Measurements from ENCODE around the gene PLSCR5.

PLSCR5 gene

GRCh38 chr3:146561463-146561862 is 43.7 kb downstream of the PLSCR5 start:
- H3K4me1 Mint-ChIP-seq (ENCODE audit: low read depth): no peaks in the 10 kb centered on the region
- H3K27ac Mint-ChIP-seq: no peak overlapping the region
- no peaks in the 10 kb centered on the region for H3K27me3 Mint-ChIP-seq
- H3K36me3 Mint-ChIP-seq (ENCODE audit: low read depth): no peaks in the 10 kb centered on the region
- no peak overlapping the region for H3K4me3 Mint-ChIP-seq
- H3K9me3 Mint-ChIP-seq: no peaks in the 10 kb centered on the region

- H3K27ac Mint-ChIP-seq: no peak overlapping the region
- no peaks in the 10 kb centered on the region for H3K4me1 Mint-ChIP-seq (ENCODE audit: low read depth)
- H3K36me3 Mint-ChIP-seq (ENCODE audit: low read depth): no peaks in the 10 kb centered on the region
- H3K9me3 Mint-ChIP-seq: no peaks in the 10 kb centered on the region
- no peaks in the 10 kb centered on the region for H3K27me3 Mint-ChIP-seq
- H3K4me3 Mint-ChIP-seq: no peak overlapping the region
Observed at GRCh38 chr3:146560678-146561077, 44.5 kb downstream of the PLSCR5 start.

- Mint-ChIP-seq H3K9me3 (no peaks in the 10 kb centered on the region), H3K36me3 (ENCODE audit: low read depth) (no peaks in the 10 kb centered on the region), H3K4me3 (no peak overlapping the region), H3K4me1 (ENCODE audit: low read depth) (no peaks in the 10 kb centered on the region), H3K27ac (no peak overlapping the region), H3K27me3 (no peaks in the 10 kb centered on the region)
Observed at GRCh38 chr3:146559388-146559787, 45.8 kb downstream of the PLSCR5 start.

GRCh38 chr3:146558781-146559180 is 46.4 kb downstream of the PLSCR5 start:
- Mint-ChIP-seq H3K36me3 (ENCODE audit: low read depth) (no peaks in the 10 kb centered on the region), H3K4me3 (no peak overlapping the region), H3K27ac (no peak overlapping the region), H3K9me3 (no peaks in the 10 kb centered on the region), H3K27me3 (no peaks in the 10 kb centered on the region), H3K4me1 (ENCODE audit: low read depth) (no peaks in the 10 kb centered on the region)

GRCh38 chr3:146557745-146558144 is 47.4 kb downstream of the PLSCR5 start:
- Mint-ChIP-seq H3K27ac (no peak overlapping the region), H3K4me3 (no peak overlapping the region), H3K4me1 (ENCODE audit: low read depth) (no peaks in the 10 kb centered on the region), H3K36me3 (ENCODE audit: low read depth) (no peaks in the 10 kb centered on the region), H3K27me3 (no peaks in the 10 kb centered on the region), H3K9me3 (no peaks in the 10 kb centered on the region)

GRCh38 chr3:146555311-146555710 is 49.8 kb downstream of the PLSCR5 start:
- H3K9me3 Mint-ChIP-seq: no peaks in the 10 kb centered on the region
- no peaks in the 10 kb centered on the region for H3K36me3 Mint-ChIP-seq (ENCODE audit: low read depth)
- H3K27me3 Mint-ChIP-seq: no peaks in the 10 kb centered on the region
- H3K4me1 Mint-ChIP-seq (ENCODE audit: low read depth): peaks cover 12% of the 10 kb centered on the region
- H3K27ac Mint-ChIP-seq: no peak overlapping the region
- H3K4me3 Mint-ChIP-seq: no peak overlapping the region

GRCh38 chr3:146554151-146554760 is 50.9 kb downstream of the PLSCR5 start:
- Mint-ChIP-seq H3K27ac (no peak overlapping the region), H3K4me3 (no peak overlapping the region)

DNA sequence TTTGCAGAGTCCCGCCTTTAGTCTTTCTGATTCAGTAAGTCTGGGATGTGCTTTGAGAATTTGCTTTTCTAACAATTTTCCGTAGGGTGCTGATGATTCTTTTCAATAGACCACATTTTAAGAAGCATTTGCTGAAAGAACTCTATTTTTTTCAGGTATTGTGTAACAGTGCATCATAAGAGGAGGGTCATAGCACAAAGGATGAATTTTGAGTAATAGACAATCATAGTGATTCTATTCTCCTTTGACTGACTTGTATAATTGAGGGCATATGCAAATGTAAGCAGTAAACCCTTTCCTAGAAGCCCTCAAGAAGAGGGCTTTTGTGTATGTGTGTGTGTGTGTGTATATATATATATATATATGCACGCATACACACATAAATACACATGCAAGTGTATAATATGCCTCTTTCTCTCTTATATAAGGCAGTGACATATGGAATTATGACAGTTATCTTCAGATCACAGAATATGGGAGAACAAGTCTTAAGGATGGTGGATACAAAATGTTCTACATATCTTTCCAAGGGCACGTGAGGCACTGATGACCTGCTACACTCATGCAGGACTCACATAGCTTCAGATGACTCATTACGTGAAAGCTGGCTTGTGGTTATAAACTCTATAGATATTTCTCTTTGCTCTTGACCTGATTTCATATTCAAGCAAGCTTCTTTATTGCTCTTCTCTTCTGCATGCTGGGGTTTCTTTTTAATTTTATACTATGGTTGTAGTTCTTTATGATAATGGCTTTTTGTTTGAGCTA is 54.2 kb downstream of the PLSCR5 start:
- Mint-ChIP-seq H3K9me3 (no peaks in the 10 kb centered on the region), H3K4me3 (no peak overlapping the region), H3K36me3 (ENCODE audit: low read depth) (no peaks in the 10 kb centered on the region), H3K4me1 (ENCODE audit: low read depth) (peaks cover 40% of the 10 kb centered on the region), H3K27me3 (no peaks in the 10 kb centered on the region), H3K27ac (no peak overlapping the region)

More at GRCh38 chr3:146554151-146554760, 50.9 kb downstream of the PLSCR5 start:
- Mint-ChIP-seq H3K4me1 (ENCODE audit: low read depth) (peaks cover 20% of the 10 kb centered on the region), H3K9me3 (no peaks in the 10 kb centered on the region), H3K27me3 (no peaks in the 10 kb centered on the region), H3K36me3 (ENCODE audit: low read depth) (no peaks in the 10 kb centered on the region)

GRCh38 chr3:146550070-146550615 is 55.0 kb downstream of the PLSCR5 start:
- Mint-ChIP-seq H3K9me3 (no peaks in the 10 kb centered on the region), H3K4me1 (ENCODE audit: low read depth) (peaks cover 40% of the 10 kb centered on the region), H3K27me3 (no peaks in the 10 kb centered on the region), H3K27ac (peak overlapping the region; percentile 54), H3K36me3 (ENCODE audit: low read depth) (no peaks in the 10 kb centered on the region), H3K4me3 (no peak overlapping the region)

DNA sequence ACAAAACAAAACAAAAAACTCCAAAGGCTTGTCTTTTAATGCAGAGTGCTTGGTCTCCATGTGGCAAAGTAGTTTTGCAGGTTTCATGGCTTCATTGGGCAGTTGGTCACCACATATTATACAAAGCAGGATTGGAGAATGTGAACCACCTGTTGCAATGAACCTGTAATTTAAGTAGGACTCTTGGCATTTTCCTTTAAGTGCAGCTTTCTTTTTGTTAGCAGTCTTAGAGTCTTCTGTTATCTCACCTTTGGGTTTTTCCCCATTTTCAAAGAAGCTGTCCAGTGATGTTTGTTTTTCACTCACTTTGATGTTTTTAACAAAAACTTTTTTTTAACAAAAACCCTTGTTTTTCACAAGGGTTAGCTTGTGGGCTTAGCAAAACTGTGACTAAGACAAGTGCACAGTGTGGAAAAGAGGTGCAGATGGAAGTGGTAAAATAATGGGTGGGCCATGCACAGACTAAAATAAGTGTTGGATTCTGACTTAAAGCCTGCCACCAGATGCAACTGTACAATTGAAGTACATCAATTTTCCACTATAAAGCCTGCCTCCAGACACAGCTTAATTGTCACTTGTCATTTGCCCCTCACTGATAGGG is 57.8 kb downstream of the PLSCR5 start:
- peaks cover 6% of the 10 kb centered on the region for H3K36me3 Mint-ChIP-seq (ENCODE audit: low read depth)
- H3K9me3 Mint-ChIP-seq: no peaks in the 10 kb centered on the region
- H3K4me3 Mint-ChIP-seq: no peak overlapping the region
- H3K27ac Mint-ChIP-seq: no peak overlapping the region
- H3K4me1 Mint-ChIP-seq (ENCODE audit: low read depth): peaks cover 48% of the 10 kb centered on the region
- no peaks in the 10 kb centered on the region for H3K27me3 Mint-ChIP-seq

DNA sequence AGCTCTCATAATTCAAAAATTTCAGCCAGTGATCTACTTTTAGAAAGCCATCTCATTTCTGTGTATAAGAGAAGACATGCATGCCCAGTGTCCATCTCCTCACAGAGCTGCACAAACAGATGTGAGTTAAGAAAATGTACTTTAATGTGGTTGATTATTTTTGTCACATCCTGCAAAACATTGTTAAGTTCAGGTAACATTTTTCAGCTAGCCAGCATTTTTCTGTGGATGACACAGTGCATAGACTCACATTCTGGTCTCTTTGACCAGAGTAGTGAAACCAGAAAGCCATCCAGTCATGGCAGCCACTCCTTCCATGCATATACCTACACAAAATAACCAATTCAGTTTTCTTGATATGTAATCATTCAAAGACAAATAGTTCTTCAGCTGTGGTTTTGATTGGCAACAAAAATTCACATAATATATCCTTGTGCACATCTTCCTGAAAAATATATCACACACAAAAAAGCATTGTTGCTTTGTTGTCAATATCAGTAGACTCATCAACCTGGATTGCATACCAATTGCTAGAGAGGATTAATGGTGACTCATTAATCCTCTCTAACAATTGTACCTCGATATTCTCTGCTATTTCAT is 58.7 kb downstream of the PLSCR5 start:
- H3K4me3 Mint-ChIP-seq: no peak overlapping the region
- H3K27ac Mint-ChIP-seq: no peak overlapping the region
- peaks cover 56% of the 10 kb centered on the region for H3K4me1 Mint-ChIP-seq (ENCODE audit: low read depth)
- H3K9me3 Mint-ChIP-seq: no peaks in the 10 kb centered on the region
- peaks cover 14% of the 10 kb centered on the region for H3K36me3 Mint-ChIP-seq (ENCODE audit: low read depth)
- no peaks in the 10 kb centered on the region for H3K27me3 Mint-ChIP-seq

- Mint-ChIP-seq H3K4me1 (ENCODE audit: low read depth) (peaks cover 56% of the 10 kb centered on the region), H3K9me3 (no peaks in the 10 kb centered on the region), H3K27ac (peak overlapping the region; percentile 81), H3K36me3 (ENCODE audit: low read depth) (peaks cover 25% of the 10 kb centered on the region), H3K27me3 (no peaks in the 10 kb centered on the region), H3K4me3 (peak overlapping the region; percentile 90)
Observed at GRCh38 chr3:146544929-146545528, 60.1 kb downstream of the PLSCR5 start.

GRCh38 chr3:146544002-146544928 is 60.9 kb downstream of the PLSCR5 start, which contains the start of gene PLSCR1:
TSS of gene PLSCR1 (minus strand) at chr3:146544607. CDS start at chr3:146536552, 8,055 bp downstream.
- H3K36me3 Mint-ChIP-seq (ENCODE audit: low read depth): peaks cover 30% of the 10 kb centered on the region
- H3K4me1 Mint-ChIP-seq (ENCODE audit: low read depth): peaks cover 59% of the 10 kb centered on the region
- no peaks in the 10 kb centered on the region for H3K9me3 Mint-ChIP-seq
- peak within 1 kb of the TSS; percentile 90 for H3K4me3 Mint-ChIP-seq
- H3K27me3 Mint-ChIP-seq: no peaks in the 10 kb centered on the region
- peak within 1 kb of the TSS; percentile 81 for H3K27ac Mint-ChIP-seq
